ACC112 (cell line): ENCODE data around the gene KCNE3.

Experiments used
- H2AFZ ChIP-seq: fragments of 200-600 bp; sonication (generic); one replicate; pipeline ENCODE4 v1.6.0; 2017; ENCODE audit warnings: antibody characterized with exemption, low read length; ENCODE audit not compliant: unreplicated experiment
- H3K27ac ChIP-seq: fragments of 200-600 bp; sonication (generic); 2 replicates; pipeline ENCODE4 v1.5.1; 2014; ENCODE audit warnings: low read depth, mild to moderate bottlenecking, antibody characterized with exemption, low read length, moderate library complexity
- H3K27me3 ChIP-seq: fragments of 200-600 bp; sonication (generic); 2 replicates; pipeline ENCODE4 v1.6.1; 2014; ENCODE audit warnings: mild to moderate bottlenecking, antibody characterized with exemption, low read length, moderate library complexity, mixed read lengths; ENCODE audit not compliant: insufficient read depth
- H3K36me3 ChIP-seq: fragments of 200-600 bp; sonication (generic); 2 replicates; pipeline ENCODE4 v1.6.1; 2016; ENCODE audit warnings: mild to moderate bottlenecking, antibody characterized with exemption, low read length, moderate library complexity, mixed read lengths; ENCODE audit not compliant: insufficient read depth
- H3K4me1 ChIP-seq: fragments of 200-600 bp; sonication (generic); one replicate; pipeline ENCODE4 v1.6.1; 2016; ENCODE audit warnings: low read length, mixed read lengths; ENCODE audit not compliant: insufficient read depth, unreplicated experiment, control insufficient read depth
- H3K4me3 ChIP-seq: fragments of 200-600 bp; sonication (generic); 2 replicates; pipeline ENCODE4 v1.5.1; 2014; ENCODE audit warnings: mild to moderate bottlenecking, low read depth, low read length
- H3K79me2 ChIP-seq: fragments of 200-600 bp; sonication (generic); one replicate; pipeline ENCODE4 v1.6.0; 2016; ENCODE audit warnings: low read length; ENCODE audit not compliant: control insufficient read depth, unreplicated experiment, insufficient read depth

The KCNE3 gene

DNA sequence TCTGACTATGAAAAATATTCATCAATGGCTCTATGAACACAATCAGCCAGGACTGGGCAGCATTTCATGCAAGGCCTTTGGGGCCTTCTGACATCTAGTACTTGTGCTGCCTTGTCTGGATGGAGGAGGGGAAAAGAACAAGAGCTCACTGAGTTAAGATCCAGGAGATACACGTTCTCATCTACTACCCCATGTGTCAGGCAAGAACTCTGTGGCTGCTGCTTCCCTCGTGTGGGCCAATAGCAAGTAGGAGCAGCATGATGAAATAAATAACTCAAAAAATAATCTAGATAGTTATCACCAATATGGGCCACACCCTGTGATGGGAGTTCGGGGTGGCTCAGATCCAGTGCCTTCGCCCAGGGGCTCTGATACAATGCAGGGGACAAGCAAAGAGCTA lies 7.3 kb downstream of the KCNE3 start:
- Histone ChIP-seq H3K4me1 (peaks cover 13% of the 10 kb centered on the region), H3K79me2 (no peaks in the 10 kb centered on the region), H3K27ac (no peak overlapping the region), H2AFZ (no peak overlapping the region), H3K36me3 (no peaks in the 10 kb centered on the region), H3K27me3 (peaks cover 14% of the 10 kb centered on the region), H3K4me3 (no peak overlapping the region)

DNA sequence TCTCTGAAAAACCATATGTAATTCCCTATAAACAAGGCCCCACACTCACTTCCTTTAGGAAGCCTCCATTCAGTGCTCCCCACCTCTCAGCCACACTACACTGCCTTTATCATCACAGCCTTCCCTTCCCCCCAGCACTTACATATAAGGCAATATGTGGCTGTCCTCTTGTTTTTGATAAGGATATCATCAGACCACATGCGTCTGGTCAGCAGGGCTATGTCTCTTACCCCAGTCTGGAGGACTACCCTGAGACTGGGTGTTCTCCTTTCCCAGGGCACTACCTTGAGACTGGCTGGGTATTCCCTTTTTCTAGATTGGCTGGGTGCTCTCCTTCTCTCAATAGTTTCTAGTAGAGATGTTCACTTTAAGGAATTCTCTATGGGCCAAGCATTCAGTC lies 7.8 kb downstream of the KCNE3 start:
- Histone ChIP-seq H3K4me1 (peaks cover 13% of the 10 kb centered on the region), H3K36me3 (no peaks in the 10 kb centered on the region), H3K27ac (no peak overlapping the region), H3K27me3 (peaks cover 9% of the 10 kb centered on the region), H3K79me2 (no peaks in the 10 kb centered on the region), H2AFZ (no peak overlapping the region), H3K4me3 (no peak overlapping the region)

- H3K4me1 ChIP-seq: peaks cover 12% of the 10 kb centered on the region
- no peaks in the 10 kb centered on the region for H3K36me3 ChIP-seq
- no peaks in the 10 kb centered on the region for H3K79me2 ChIP-seq
- no peak overlapping the region for H3K27ac ChIP-seq
- no peaks in the 10 kb centered on the region for H3K27me3 ChIP-seq
- no peak overlapping the region for H2AFZ ChIP-seq
- H3K4me3 ChIP-seq: no peak overlapping the region
Observed at GRCh38 chr11:74457356-74457755, 10.0 kb downstream of the KCNE3 start.

DNA sequence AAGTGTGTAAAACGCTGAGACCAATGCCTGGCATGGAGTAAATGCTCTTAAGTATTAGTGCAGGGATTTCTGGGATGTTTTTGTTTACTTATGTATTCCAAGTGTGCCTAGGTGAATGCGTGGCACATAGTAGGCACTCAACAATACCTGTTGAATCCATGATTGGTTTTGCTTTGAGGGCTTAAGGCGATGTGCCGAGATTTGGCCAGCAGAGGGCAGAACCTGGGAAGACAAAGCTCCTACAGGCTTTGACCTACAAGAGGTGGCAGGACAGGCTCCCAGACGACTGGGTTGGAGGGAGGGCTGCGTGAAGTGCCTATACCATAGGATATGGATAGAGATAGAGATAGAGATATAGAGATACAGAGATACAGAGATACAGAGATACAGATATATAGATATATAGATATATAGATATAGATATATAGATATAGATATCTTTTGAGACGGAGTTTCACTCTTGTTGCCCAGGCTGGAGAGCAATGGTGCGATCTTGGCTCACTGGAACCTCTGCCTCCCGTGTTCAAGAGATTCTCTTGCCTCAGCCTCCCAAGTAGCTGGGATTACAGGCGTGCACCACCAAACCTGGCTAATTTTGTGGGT lies 13.9 kb downstream of the KCNE3 start:
- H3K27me3 ChIP-seq: no peaks in the 10 kb centered on the region
- H3K79me2 ChIP-seq: no peaks in the 10 kb centered on the region
- no peaks in the 10 kb centered on the region for H3K36me3 ChIP-seq
- no peak overlapping the region for H3K27ac ChIP-seq
- no peak overlapping the region for H2AFZ ChIP-seq
- H3K4me1 ChIP-seq: peaks cover 6% of the 10 kb centered on the region
- no peak overlapping the region for H3K4me3 ChIP-seq

DNA sequence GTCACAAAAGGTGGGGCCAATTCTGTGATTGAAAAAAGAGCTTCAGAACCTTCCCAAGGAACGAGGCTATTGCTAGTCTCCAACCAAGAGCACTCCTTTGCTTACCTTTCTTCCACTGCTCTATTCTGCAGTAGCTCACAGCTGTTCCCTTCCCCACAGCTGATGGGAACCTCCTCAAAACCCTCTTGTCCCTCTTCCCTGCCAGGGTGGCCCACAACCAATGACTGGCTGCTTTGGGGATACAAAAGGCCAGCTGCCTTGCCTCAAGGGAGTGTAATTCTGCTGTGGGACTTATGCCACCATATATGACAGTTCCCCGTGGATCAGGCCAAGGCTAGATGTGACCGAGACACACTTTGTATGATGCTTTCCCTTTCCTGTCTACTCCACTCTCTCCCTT lies 15.0 kb downstream of the KCNE3 start:
- H3K4me3 ChIP-seq: no peak overlapping the region
- no peaks in the 10 kb centered on the region for H3K27me3 ChIP-seq
- H3K27ac ChIP-seq: no peak overlapping the region
- no peaks in the 10 kb centered on the region for H3K36me3 ChIP-seq
- no peaks in the 10 kb centered on the region for H3K79me2 ChIP-seq
- peaks cover 6% of the 10 kb centered on the region for H3K4me1 ChIP-seq
- no peak overlapping the region for H2AFZ ChIP-seq

DNA sequence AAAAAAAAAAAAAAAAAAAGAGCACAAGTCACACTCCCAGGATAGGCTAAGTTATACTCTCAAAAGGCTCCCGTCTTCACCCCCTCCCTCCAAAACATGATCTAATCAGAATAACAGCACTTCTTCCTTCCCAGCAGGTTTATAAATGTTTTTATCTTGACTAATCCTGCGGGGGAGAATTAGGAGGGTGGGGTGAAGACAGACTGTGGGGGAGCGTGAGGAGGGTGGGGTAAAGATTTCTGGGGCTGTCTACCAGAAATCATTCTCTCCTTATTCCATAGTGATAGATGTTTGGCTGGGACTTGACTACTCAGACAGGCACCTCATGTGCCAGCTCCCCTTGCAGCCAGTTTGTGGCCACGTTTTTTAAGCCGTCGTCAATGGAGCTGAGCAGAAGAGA lies 17.0 kb downstream of the KCNE3 start:
- Histone ChIP-seq H3K79me2 (no peaks in the 10 kb centered on the region), H3K36me3 (no peaks in the 10 kb centered on the region), H3K4me1 (peaks cover 6% of the 10 kb centered on the region), H3K4me3 (no peak overlapping the region), H3K27ac (no peak overlapping the region), H3K27me3 (no peaks in the 10 kb centered on the region), H2AFZ (no peak overlapping the region)

- no peaks in the 10 kb centered on the region for H3K79me2 ChIP-seq
- H2AFZ ChIP-seq: peak overlapping the region; percentile 94
- H3K27ac ChIP-seq: no peak overlapping the region
- H3K36me3 ChIP-seq: no peaks in the 10 kb centered on the region
- H3K27me3 ChIP-seq: no peaks in the 10 kb centered on the region
- peaks cover 6% of the 10 kb centered on the region for H3K4me1 ChIP-seq
- H3K4me3 ChIP-seq: no peak overlapping the region
Observed at GRCh38 chr11:74449369-74449931, 17.9 kb downstream of the KCNE3 start.

GRCh38 chr11:74447720-74448119 lies 19.6 kb downstream of the KCNE3 start:
- Histone ChIP-seq H3K27me3 (no peaks in the 10 kb centered on the region), H3K4me3 (no peak overlapping the region), H3K36me3 (no peaks in the 10 kb centered on the region), H3K4me1 (peaks cover 6% of the 10 kb centered on the region), H3K27ac (no peak overlapping the region), H2AFZ (no peak overlapping the region), H3K79me2 (no peaks in the 10 kb centered on the region)

- H3K79me2 ChIP-seq: no peaks in the 10 kb centered on the region
- H3K27ac ChIP-seq: no peak overlapping the region
- no peaks in the 10 kb centered on the region for H3K36me3 ChIP-seq
Observed at GRCh38 chr11:74446532-74446938, 20.8 kb downstream of the KCNE3 start.

GRCh38 chr11:74444173-74444826 lies 23.0 kb downstream of the KCNE3 start:
- Histone ChIP-seq H3K4me3 (no peak overlapping the region), H3K79me2 (no peaks in the 10 kb centered on the region), H3K27ac (no peak overlapping the region), H3K4me1 (no peaks in the 10 kb centered on the region), H3K36me3 (no peaks in the 10 kb centered on the region), H2AFZ (no peak overlapping the region), H3K27me3 (no peaks in the 10 kb centered on the region)

More at GRCh38 chr11:74446532-74446938, 20.8 kb downstream of the KCNE3 start:
- no peaks in the 10 kb centered on the region for H3K27me3 ChIP-seq
- H3K4me1 ChIP-seq: peaks cover 6% of the 10 kb centered on the region
- H3K4me3 ChIP-seq: no peak overlapping the region
- H2AFZ ChIP-seq: no peak overlapping the region
